Glomerular visceral epithelial cell (primary cell): Measurements from ENCODE around the gene KNOP1.

Experiments used
- DNase-seq: peaks from one replicate; pipeline ENCODE4 v3.0.0-alpha.2; 2016; ENCODE audit errors: extremely low spot score

KNOP1 gene

GRCh38 chr16:19707569-19708295, 10.3 kb downstream of the KNOP1 start:
- DNase-seq: no peak

- no peak for DNase-seq
These were observed 11.2 kb downstream of the KNOP1 start for GRCh38 chr16:19706846-19707245.

- no peak for DNase-seq
These were observed 12.2 kb downstream of the KNOP1 start for GRCh38 chr16:19705843-19706242.

GRCh38 chr16:19705146-19705501, 12.9 kb downstream of the KNOP1 start:
- DNase-seq: no peak

GRCh38 chr16:19704321-19705145, 13.5 kb downstream of the KNOP1 start:
- no peak for DNase-seq

GRCh38 chr16:19703172-19703889, 14.7 kb downstream of the KNOP1 start:
- no peak for DNase-seq

GRCh38 chr16:19701091-19701490, 16.9 kb downstream of the KNOP1 start:
- DNase-seq: no peak

- peak; percentile 57 for DNase-seq
These were observed 17.7 kb downstream of the KNOP1 start for GRCh38 chr16:19700319-19700781.

GRCh38 chr16:19699472-19699871, 18.6 kb downstream of the KNOP1 start:
- no peak for DNase-seq

GRCh38 chr16:19698480-19699465, 19.3 kb downstream of the KNOP1 start:
- peak; percentile 57 for DNase-seq

GRCh38 chr16:19697756-19698318, 20.2 kb downstream of the KNOP1 start:
- no peak for DNase-seq

- no peak for DNase-seq
These were observed 21.1 kb downstream of the KNOP1 start for GRCh38 chr16:19696961-19697360.

GRCh38 chr16:19696328-19696727, 21.7 kb downstream of the KNOP1 start:
- DNase-seq: peak; percentile 63

GRCh38 chr16:19694989-19695388, 23.0 kb downstream of the KNOP1 start:
- DNase-seq: no peak

GRCh38 chr16:19691161-19691711, 26.8 kb downstream of the KNOP1 start:
- no peak for DNase-seq

- DNase-seq: no peak
These were observed 27.8 kb downstream of the KNOP1 start for GRCh38 chr16:19690196-19690595.

GRCh38 chr16:19689342-19689741, 28.7 kb downstream of the KNOP1 start:
- no peak for DNase-seq

GRCh38 chr16:19688396-19689024, 29.5 kb downstream of the KNOP1 start:
- DNase-seq: no peak

GRCh38 chr16:19687279-19687678, 30.7 kb downstream of the KNOP1 start:
- no peak for DNase-seq

- no peak for DNase-seq
These were observed 32.9 kb downstream of the KNOP1 start for GRCh38 chr16:19685176-19685575.
